ENCODE results near the gene PNMA3.
"Not testable (repeated sequence)": the region's sequence is repeated elsewhere in the genome, so short reads cannot be mapped to it uniquely, and the experiment has no call there.

The PNMA3 gene

GRCh38 chrX:153074935-153075334 lies 18.7 kb downstream of the PNMA3 start:
- H2AFZ ChIP-seq (ENCODE audit: low read depth, low read length, severe bottlenecking): no peak overlapping the region
- no peaks in the 10 kb centered on the region for H3K27me3 ChIP-seq (ENCODE audit: low read length)
- TF ChIP-seq EZH2phosphoT487 (conservative IDR thresholded peaks at IDR 0.05; ENCODE audit: low read length): no peak
- TF ChIP-seq, protein P1, sequence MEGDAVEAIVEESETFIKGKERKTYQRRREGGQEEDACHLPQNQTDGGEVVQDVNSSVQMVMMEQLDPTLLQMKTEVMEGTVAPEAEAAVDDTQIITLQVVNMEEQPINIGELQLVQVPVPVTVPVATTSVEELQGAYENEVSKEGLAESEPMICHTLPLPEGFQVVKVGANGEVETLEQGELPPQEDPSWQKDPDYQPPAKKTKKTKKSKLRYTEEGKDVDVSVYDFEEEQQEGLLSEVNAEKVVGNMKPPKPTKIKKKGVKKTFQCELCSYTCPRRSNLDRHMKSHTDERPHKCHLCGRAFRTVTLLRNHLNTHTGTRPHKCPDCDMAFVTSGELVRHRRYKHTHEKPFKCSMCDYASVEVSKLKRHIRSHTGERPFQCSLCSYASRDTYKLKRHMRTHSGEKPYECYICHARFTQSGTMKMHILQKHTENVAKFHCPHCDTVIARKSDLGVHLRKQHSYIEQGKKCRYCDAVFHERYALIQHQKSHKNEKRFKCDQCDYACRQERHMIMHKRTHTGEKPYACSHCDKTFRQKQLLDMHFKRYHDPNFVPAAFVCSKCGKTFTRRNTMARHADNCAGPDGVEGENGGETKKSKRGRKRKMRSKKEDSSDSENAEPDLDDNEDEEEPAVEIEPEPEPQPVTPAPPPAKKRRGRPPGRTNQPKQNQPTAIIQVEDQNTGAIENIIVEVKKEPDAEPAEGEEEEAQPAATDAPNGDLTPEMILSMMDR (IDR thresholded peaks at IDR 0.05; ENCODE audit: insufficient read depth, low read length, poor library complexity, severe bottlenecking): no peak
- H3K4me2 ChIP-seq (ENCODE audit: low read depth, low read length, poor library complexity, severe bottlenecking): no peak overlapping the region
- no peaks in the 10 kb centered on the region for H3K36me3 ChIP-seq (ENCODE audit: low read length)
- H3K4me3 ChIP-seq (ENCODE audit: insufficient read depth, low read length, poor library complexity, severe bottlenecking): no peak overlapping the region
- no peaks in the 10 kb centered on the region for H4K20me1 ChIP-seq (ENCODE audit: low read depth, low read length)
- no peaks in the 10 kb centered on the region for H3K9me3 ChIP-seq (ENCODE audit: insufficient read depth, low read length)
- H3K9ac ChIP-seq (ENCODE audit: low read length): no peak overlapping the region
- no peaks in the 10 kb centered on the region for H3F3A ChIP-seq (ENCODE audit: insufficient read depth)
- H3K9me2 ChIP-seq (replicated peaks; ENCODE audit: insufficient read depth, low read length): no peaks in the 10 kb centered on the region
- H3K79me2 ChIP-seq (ENCODE audit: insufficient read depth, low read length): no peaks in the 10 kb centered on the region
- H3K27ac ChIP-seq (ENCODE audit: low read depth, low read length): no peak overlapping the region

DNA sequence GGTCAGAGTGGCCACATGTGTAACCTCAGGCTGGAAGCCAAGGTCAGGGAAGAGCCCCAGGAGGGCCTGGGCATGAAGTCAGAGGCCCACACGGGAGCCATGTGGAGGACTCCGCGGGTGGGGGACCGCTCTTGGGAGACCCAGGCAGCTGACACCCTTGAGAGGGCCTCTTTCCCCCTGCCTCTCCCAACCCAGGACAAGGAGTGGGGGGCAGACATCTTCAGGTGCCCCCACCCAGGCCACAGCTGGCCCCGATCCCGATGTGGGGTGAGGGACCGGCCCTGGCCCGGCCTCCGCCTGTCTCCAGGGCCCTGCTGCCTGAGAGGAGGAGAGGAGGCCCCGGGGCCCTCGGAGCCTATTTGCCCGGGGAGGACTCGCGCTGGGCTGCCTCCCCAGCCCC lies 19.1 kb downstream of the PNMA3 start:
- TF ChIP-seq, protein P1 (IDR thresholded peaks at IDR 0.05; ENCODE audit: insufficient read depth, low read length, poor library complexity, severe bottlenecking): no peak
- TF ChIP-seq EZH2phosphoT487 (conservative IDR thresholded peaks at IDR 0.05; ENCODE audit: low read length): no peak
- Histone ChIP-seq H4K20me1 (ENCODE audit: low read depth, low read length) (no peaks in the 10 kb centered on the region), H3K9ac (ENCODE audit: low read length) (no peak overlapping the region), H3K4me2 (ENCODE audit: low read depth, low read length, poor library complexity, severe bottlenecking) (no peak overlapping the region), H3K36me3 (ENCODE audit: low read length) (no peaks in the 10 kb centered on the region), H2AFZ (ENCODE audit: low read depth, low read length, severe bottlenecking) (no peak overlapping the region), H3K4me3 (ENCODE audit: insufficient read depth, low read length, poor library complexity, severe bottlenecking) (no peak overlapping the region), H3K79me2 (ENCODE audit: insufficient read depth, low read length) (no peaks in the 10 kb centered on the region), H3K9me2 (replicated peaks; ENCODE audit: insufficient read depth, low read length) (no peaks in the 10 kb centered on the region), H3F3A (ENCODE audit: insufficient read depth) (no peaks in the 10 kb centered on the region), H3K27me3 (ENCODE audit: low read length) (no peaks in the 10 kb centered on the region), H3K9me3 (ENCODE audit: insufficient read depth, low read length) (no peaks in the 10 kb centered on the region), H3K27ac (ENCODE audit: low read depth, low read length) (no peak overlapping the region)

GRCh38 chrX:153077437-153078135 lies 21.3 kb downstream of the PNMA3 start:
- H3F3A ChIP-seq (ENCODE audit: insufficient read depth); H3K79me2 ChIP-seq (ENCODE audit: insufficient read depth, low read length); H2AFZ ChIP-seq (ENCODE audit: low read depth, low read length, severe bottlenecking); H3K4me3 ChIP-seq (ENCODE audit: insufficient read depth, low read length, poor library complexity, severe bottlenecking); H3K9me2 ChIP-seq (replicated peaks; ENCODE audit: insufficient read depth, low read length); H3K36me3 ChIP-seq (ENCODE audit: low read length); H3K9ac ChIP-seq (ENCODE audit: low read length); H3K27ac ChIP-seq (ENCODE audit: low read depth, low read length); H3K4me2 ChIP-seq (ENCODE audit: low read depth, low read length, poor library complexity, severe bottlenecking); H3K27me3 ChIP-seq (ENCODE audit: low read length); H4K20me1 ChIP-seq (ENCODE audit: low read depth, low read length); H3K9me3 ChIP-seq (ENCODE audit: insufficient read depth, low read length): not testable (repeated sequence)

DNA sequence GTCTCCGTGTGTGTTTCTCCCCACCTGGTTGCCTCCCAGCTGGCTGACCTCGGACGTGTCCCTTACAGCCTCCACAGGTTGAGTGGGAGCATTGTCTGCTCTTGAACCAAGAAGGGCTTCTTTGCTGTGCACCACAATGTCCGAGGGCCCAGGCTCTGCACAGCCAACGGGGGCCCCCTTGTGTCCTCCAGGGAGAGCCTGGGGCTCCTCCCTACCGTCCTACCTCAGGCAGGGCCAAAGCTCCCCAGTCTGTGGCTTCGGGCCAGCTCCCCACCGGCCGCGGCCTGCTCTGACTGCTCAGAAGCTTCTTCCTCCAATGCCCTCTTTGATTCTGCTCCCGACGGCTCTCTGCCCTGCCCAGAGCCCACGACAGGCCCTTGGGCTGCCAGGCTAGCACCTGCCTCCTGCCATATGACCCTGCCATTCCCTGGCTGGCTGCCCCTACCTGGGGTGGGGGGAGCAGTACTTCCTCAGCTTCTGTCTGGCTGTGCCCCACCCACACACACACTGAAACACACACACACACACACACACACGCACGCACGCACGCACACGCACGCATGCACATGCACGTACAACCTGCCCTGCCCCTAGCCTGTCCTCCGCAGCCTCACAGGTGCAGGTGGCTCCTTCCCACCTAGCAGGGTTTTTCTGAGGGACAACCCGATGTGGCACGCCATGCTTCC lies 27.1 kb downstream of the PNMA3 start:
- H3K4me2 ChIP-seq (ENCODE audit: low read depth, low read length, poor library complexity, severe bottlenecking); H3K79me2 ChIP-seq (ENCODE audit: insufficient read depth, low read length); H3K9ac ChIP-seq (ENCODE audit: low read length); H2AFZ ChIP-seq (ENCODE audit: low read depth, low read length, severe bottlenecking); H3F3A ChIP-seq (ENCODE audit: insufficient read depth); H3K9me3 ChIP-seq (ENCODE audit: insufficient read depth, low read length); H4K20me1 ChIP-seq (ENCODE audit: low read depth, low read length); H3K27ac ChIP-seq (ENCODE audit: low read depth, low read length); H3K36me3 ChIP-seq (ENCODE audit: low read length); H3K4me3 ChIP-seq (ENCODE audit: insufficient read depth, low read length, poor library complexity, severe bottlenecking); H3K27me3 ChIP-seq (ENCODE audit: low read length); H3K9me2 ChIP-seq (replicated peaks; ENCODE audit: insufficient read depth, low read length): not testable (repeated sequence)
